Measurements from ENCODE around the gene NSMCE4A. TPM values are rescaled to one million over a fixed set of nuclear protein-coding genes. Genes with fewer than 3 reads are reported as not detected.

NSMCE4A gene
- total RNA-seq, 2 donors from 2014 or later, result 55.0 to 63.9 TPM

DNA sequence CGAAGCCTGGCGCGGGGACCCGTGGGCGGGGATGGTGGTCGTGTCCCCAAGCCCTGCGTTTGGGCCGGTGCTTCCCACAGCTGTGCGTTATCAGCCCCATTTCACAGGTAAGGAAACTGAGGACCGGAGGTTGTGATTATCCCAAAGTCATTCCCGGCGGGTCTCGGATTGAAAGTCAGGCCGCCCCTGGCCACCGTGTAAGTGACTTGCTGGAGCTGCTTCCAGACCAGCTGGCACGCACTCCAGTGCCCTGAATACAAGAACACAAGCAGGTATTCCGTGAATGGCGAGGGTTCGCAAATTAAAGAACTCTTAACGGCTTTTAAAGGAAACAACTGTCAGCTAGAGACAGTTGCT is 46.5 kb downstream of the NSMCE4A start:
- H3K27ac ChIP-seq, result peak overlapping the region; percentile 98
- TF ChIP-seq, protein P1, sequence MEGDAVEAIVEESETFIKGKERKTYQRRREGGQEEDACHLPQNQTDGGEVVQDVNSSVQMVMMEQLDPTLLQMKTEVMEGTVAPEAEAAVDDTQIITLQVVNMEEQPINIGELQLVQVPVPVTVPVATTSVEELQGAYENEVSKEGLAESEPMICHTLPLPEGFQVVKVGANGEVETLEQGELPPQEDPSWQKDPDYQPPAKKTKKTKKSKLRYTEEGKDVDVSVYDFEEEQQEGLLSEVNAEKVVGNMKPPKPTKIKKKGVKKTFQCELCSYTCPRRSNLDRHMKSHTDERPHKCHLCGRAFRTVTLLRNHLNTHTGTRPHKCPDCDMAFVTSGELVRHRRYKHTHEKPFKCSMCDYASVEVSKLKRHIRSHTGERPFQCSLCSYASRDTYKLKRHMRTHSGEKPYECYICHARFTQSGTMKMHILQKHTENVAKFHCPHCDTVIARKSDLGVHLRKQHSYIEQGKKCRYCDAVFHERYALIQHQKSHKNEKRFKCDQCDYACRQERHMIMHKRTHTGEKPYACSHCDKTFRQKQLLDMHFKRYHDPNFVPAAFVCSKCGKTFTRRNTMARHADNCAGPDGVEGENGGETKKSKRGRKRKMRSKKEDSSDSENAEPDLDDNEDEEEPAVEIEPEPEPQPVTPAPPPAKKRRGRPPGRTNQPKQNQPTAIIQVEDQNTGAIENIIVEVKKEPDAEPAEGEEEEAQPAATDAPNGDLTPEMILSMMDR (IDR thresholded peaks at IDR 0.05), result no peak
- H3K9me3 ChIP-seq, result no peaks in the 10 kb centered on the region
- peak; percentile 46 for DNase-seq
- no peaks in the 10 kb centered on the region for H3K36me3 ChIP-seq
- intact Hi-C loops (cut with DNase I), result loop anchor here (10.0 kb wide), 1 partner anchor 46 kb away; the partner anchor contains the start of gene NSMCE4A
- H3K4me1 ChIP-seq, result no peaks in the 10 kb centered on the region
- H3K9ac ChIP-seq (ENCODE audit: low read depth in 2 of 2, low read length in 2 of 2), result peak overlapping the region; percentile 92 to 99
- no peaks in the 10 kb centered on the region for H3K27me3 ChIP-seq
- peak overlapping the region; percentile 99 for H3K4me3 ChIP-seq

DNA sequence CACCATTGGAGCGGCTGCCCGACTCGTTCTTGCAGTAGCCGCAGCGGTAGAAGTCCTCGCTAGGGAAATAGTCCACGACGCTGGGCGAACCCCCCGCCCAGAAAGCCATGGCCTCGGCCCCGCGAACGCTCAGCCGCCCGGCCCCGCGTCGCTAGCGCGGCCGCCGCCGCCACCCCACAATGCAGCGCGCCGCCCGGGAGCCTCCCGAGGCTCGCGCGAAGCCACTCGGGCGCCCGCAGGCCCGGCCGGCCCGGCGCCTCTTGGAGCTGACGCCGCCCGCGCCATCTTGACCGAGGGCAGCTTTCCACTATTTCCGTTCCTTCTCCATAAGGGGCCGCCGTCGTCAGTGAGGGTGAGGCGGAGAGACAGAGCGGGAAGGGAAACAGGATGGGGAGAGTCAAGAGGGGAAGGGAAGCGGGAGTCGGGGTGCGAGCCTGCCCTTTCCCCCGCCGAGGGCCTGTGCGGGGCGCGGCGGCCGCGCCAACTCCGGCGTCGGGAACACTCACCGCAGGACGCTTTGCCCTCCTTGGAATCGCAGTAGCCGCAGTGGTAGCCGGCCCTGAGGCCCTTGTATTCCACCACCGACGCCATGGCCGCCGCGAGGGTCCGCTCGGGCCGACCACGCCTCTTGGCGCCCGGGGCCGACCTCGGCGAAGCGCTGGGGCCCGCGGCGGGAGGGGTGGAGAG is 47.0 kb downstream of the NSMCE4A start, which contains the start of gene ATE1:
Gene ATE1 (minus strand): TSS at position 191 of the 687 bp plus-strand sequence. CDS start 82 bp downstream, at position 109.
- H3K27ac ChIP-seq, result peak within 1 kb of the TSS; percentile 98
- intact Hi-C loops (cut with DNase I), result loop anchor here (10.0 kb wide), 1 partner anchor 47 kb away; the partner anchor contains the start of gene NSMCE4A
- no peaks in the 10 kb centered on the region for H3K36me3 ChIP-seq
- TF ChIP-seq, protein P1 (IDR thresholded peaks at IDR 0.05), result no peak
- no peaks in the 10 kb centered on the region for H3K9me3 ChIP-seq
- H3K9ac ChIP-seq (ENCODE audit: low read depth in 2 of 2, low read length in 2 of 2), result peak within 1 kb of the TSS; percentile 92 to 99
- no peaks in the 10 kb centered on the region for H3K27me3 ChIP-seq
- DNase-seq, result peak; percentile 90
- H3K4me3 ChIP-seq, result peak within 1 kb of the TSS; percentile 99
- H3K4me1 ChIP-seq, result no peaks in the 10 kb centered on the region

DNA sequence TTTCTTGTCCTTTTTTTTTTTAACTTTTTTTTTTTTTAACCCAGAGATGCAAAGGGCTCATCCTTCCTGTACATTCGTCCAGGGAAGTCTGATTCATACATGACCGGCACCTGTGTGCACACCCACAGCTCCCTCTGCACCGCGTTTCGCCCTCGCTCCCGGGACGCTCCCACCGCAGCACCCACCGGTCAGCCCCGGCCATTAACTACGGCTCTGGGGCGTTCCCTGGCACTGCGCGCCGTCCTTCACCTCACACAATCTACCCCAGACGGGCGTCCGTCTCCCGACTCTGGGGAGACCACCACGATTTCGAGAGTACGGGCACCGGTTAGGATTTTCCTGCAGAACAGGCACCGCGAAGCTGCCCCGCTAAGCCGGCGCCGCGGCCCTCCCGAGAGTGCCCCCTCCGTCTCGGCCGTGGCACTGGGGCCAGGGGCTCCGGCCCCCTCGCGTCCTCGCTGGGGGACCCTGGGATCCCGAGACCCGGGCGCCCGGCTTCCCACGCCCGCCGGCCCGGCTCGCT is 47.6 kb downstream of the NSMCE4A start:
- no peaks in the 10 kb centered on the region for H3K36me3 ChIP-seq
- peak; percentile 74 for DNase-seq
- H3K27ac ChIP-seq, result peak overlapping the region; percentile 98
- H3K4me1 ChIP-seq, result no peaks in the 10 kb centered on the region
- H3K27me3 ChIP-seq, result no peaks in the 10 kb centered on the region
- TF ChIP-seq, protein P1 (IDR thresholded peaks at IDR 0.05), result no peak
- peak overlapping the region; percentile 99 for H3K4me3 ChIP-seq
- intact Hi-C loops (cut with DNase I), result loop anchor here (10.0 kb wide), 1 partner anchor 47 kb away; the partner anchor contains the start of gene NSMCE4A
- no peaks in the 10 kb centered on the region for H3K9me3 ChIP-seq
- H3K9ac ChIP-seq (ENCODE audit: low read depth in 2 of 2, low read length in 2 of 2), result peak overlapping the region; percentile 92 to 99

DNA sequence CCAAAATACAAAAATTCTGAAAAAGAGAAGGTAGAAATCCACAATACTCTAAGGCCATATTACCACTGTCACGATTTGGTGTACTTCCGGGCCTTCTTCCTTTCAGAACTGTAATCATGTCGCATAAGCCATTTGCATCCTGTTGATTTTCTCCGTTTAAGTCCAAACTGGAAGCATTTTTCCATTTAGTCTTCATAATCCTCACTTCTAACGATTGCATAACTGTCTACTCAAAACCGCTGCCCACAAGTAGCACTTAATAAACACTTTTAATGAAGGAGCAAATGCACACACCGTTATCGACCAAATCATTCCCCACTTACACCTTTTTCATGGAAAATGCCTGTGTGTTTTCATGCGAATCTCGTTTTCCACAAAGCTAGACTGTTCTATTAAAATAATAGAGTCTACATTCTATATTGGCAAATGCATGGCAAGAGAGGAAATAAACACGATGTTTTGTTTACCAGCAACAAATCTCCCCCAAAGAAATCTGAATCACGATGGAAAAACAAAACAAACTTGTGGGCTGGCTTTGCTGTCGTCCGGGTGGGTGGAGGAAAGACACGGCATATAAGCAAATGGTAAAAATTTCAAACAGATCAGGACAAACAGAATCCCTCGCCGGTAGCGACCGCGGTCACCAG is 48.2 kb downstream of the NSMCE4A start:
- intact Hi-C loops (cut with DNase I), result loop anchor here (10.0 kb wide), 1 partner anchor 48 kb away; the partner anchor contains the start of gene NSMCE4A
- DNase-seq, result no peak
- Histone ChIP-seq H3K4me3 (peak overlapping the region; percentile 99), H3K27ac (peak overlapping the region; percentile 98), H3K4me1 (no peaks in the 10 kb centered on the region), H3K9me3 (no peaks in the 10 kb centered on the region), H3K27me3 (no peaks in the 10 kb centered on the region), H3K9ac (ENCODE audit: low read depth in 2 of 2, low read length in 2 of 2) (peak overlapping the region; percentile 92 to 99), H3K36me3 (no peaks in the 10 kb centered on the region)
- TF ChIP-seq, protein P1 (IDR thresholded peaks at IDR 0.05), result no peak

DNA sequence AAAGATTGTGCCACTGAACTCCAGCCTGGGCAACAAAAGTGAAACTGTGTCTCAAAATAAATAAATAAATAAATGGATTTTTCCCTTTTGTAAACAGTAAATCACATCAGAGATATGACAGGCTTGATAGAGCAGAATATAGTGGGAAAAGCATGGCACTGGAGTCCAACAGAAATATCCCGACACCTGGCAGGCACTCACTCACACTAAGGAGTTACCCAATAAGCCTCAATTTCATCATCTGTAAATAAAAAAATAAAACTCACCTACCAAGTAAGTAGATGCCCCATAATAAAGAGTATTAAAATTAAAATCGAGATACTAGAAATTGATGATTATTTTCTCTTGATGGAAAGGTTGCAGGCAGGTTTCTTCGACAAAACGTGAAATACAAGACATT is 48.9 kb downstream of the NSMCE4A start:
- Histone ChIP-seq H3K9ac (ENCODE audit: low read depth in 2 of 2, low read length in 2 of 2) (peak overlapping the region in 1 of 2 donors; percentile 92), H3K27ac (peak overlapping the region; percentile 98), H3K27me3 (no peaks in the 10 kb centered on the region), H3K36me3 (no peaks in the 10 kb centered on the region), H3K4me3 (peak overlapping the region; percentile 99), H3K9me3 (no peaks in the 10 kb centered on the region), H3K4me1 (no peaks in the 10 kb centered on the region)
- intact Hi-C loops (cut with DNase I), result loop anchor here (10.0 kb wide), 1 partner anchor 49 kb away; the partner anchor contains the start of gene NSMCE4A
- DNase-seq, result no peak
- TF ChIP-seq, protein P1 (IDR thresholded peaks at IDR 0.05), result no peak
